ENCODE measurements around the gene ZNF329. TPM values are rescaled to one million over a fixed set of nuclear protein-coding genes. Genes with fewer than 3 reads are reported as not detected.
A peak's percentile ranks its signal among the peaks of the same experiment; 100 is the strongest.

ZNF329 gene
- total and polyA plus RNA-seq, 7 experiments from 2014 or later, result 2.8 to 17.1 (median 12.6) TPM

GRCh38 chr19:58181902-58182576, 31.4 kb upstream of the ZNF329 start:
- Histone ChIP-seq H3K27ac (ENCODE audit: low read depth, low read length) (peak overlapping the region; percentile 97), H3K4me3 (ENCODE audit: low read length) (peak overlapping the region; percentile 87), H3K27me3 (ENCODE audit: control insufficient read depth in 2 of 2, insufficient read depth in 2 of 2, low read length in 2 of 2) (no peaks in the 10 kb centered on the region), H3K4me1 (ENCODE audit: control insufficient read depth in 2 of 2, insufficient read depth in 2 of 2, low read length in 2 of 2) (peaks cover 0 to 12% of the 10 kb centered on the region in 2 donors), H3K36me3 (ENCODE audit: control insufficient read depth in 2 of 3, insufficient read depth in 3 of 3, low read length in 3 of 3) (peaks cover 0 to 30% (median 12%) of the 10 kb centered on the region in 3 experiments), H3K9me3 (ENCODE audit: control insufficient read depth in 2 of 3, low read length in 3 of 3) (peaks cover 21 to 79% (median 42%) of the 10 kb centered on the region in 3 experiments)
- H3K4me3 Mint-ChIP-seq, result peak overlapping the region; percentile 91 to 99 (median 94)
- peak overlapping the region; percentile 98 to 100 (median 99) for H3K27ac Mint-ChIP-seq
- ChIA-PET POLR2A (interaction anchor here (0.6 to 3.4 kb wide), 11 partner anchors 20 to 413 kb away, joined by 3 to 19 read pairs (median 3); partner anchors contain the start of genes ZNF324B, ZNF497, ZNF586 and ZNF606), CTCF (no interaction called here)
- DNase-seq (peak; percentile 17 to 60 (median 42)), ATAC-seq (no peak)
- H3K9me3 Mint-ChIP-seq, result peaks cover 5 to 95% (median 70%) of the 10 kb centered on the region in 11 donors
- H3K36me3 Mint-ChIP-seq, result peaks cover 26 to 62% (median 52%) of the 10 kb centered on the region in 5 donors
- no peaks in the 10 kb centered on the region for H3K27me3 Mint-ChIP-seq
- H3K4me1 Mint-ChIP-seq, result peaks cover 10 to 24% (median 17%) of the 10 kb centered on the region in 7 donors
- intact Hi-C loops (cut with micrococcal nuclease), result loop anchor here (1.0 to 2.0 kb wide), 13 partner anchors 47 to 831 kb away; partner anchors contain the start of genes RPS5 (in 2 of the 2), ZBTB45 (in 1 of the 2), ZNF304 (in 1 of the 2) and ZNF324 (in 1 of the 2)

GRCh38 chr19:58170860-58171259, 20.3 kb upstream of the ZNF329 start:
- H3K27me3 ChIP-seq (ENCODE audit: control insufficient read depth in 2 of 2, insufficient read depth in 2 of 2, low read length in 2 of 2), result no peaks in the 10 kb centered on the region
- ChIA-PET POLR2A (interaction anchor here (1.2 kb wide), 1 partner anchor 12 kb away, joined by 3 read pairs; the partner anchor contains the start of gene ZNF274), CTCF (interaction anchor here (0.8 kb wide), 1 partner anchor 35 kb away, joined by 3 read pairs; no protein-coding TSS in a partner anchor)
- Mint-ChIP-seq H3K27ac (no peak overlapping the region), H3K36me3 (peaks cover 7 to 22% (median 9%) of the 10 kb centered on the region in 5 donors), H3K27me3 (peaks cover 0 to 4% (median 0%) of the 10 kb centered on the region in 5 donors), H3K4me1 (no peaks in the 10 kb centered on the region), H3K9me3 (peaks cover 5 to 92% (median 63%) of the 10 kb centered on the region in 11 donors), H3K4me3 (no peak overlapping the region)
- peaks cover 4 to 90% (median 16%) of the 10 kb centered on the region in 3 experiments for H3K9me3 ChIP-seq (ENCODE audit: control insufficient read depth in 2 of 3, low read length in 3 of 3)
- DNase-seq, result no peak
- H3K27ac ChIP-seq (ENCODE audit: low read depth, low read length), result no peak overlapping the region
- intact Hi-C loops (cut with micrococcal nuclease), result no loop called here
- no peaks in the 10 kb centered on the region for H3K36me3 ChIP-seq (ENCODE audit: control insufficient read depth in 2 of 3, insufficient read depth in 3 of 3, low read length in 3 of 3)
- H3K4me1 ChIP-seq (ENCODE audit: control insufficient read depth in 2 of 2, insufficient read depth in 2 of 2, low read length in 2 of 2), result no peaks in the 10 kb centered on the region
- no peak overlapping the region for H3K4me3 ChIP-seq (ENCODE audit: low read length)
- ATAC-seq, result no peak

GRCh38 chr19:58166708-58167280, 16.2 kb upstream of the ZNF329 start:
- Histone ChIP-seq H3K27me3 (ENCODE audit: control insufficient read depth in 2 of 2, insufficient read depth in 2 of 2, low read length in 2 of 2) (no peaks in the 10 kb centered on the region), H3K4me3 (ENCODE audit: low read length) (no peak overlapping the region), H3K27ac (ENCODE audit: low read depth, low read length) (no peak overlapping the region), H3K9me3 (ENCODE audit: control insufficient read depth in 2 of 3, low read length in 3 of 3) (peaks cover 4 to 94% (median 19%) of the 10 kb centered on the region in 3 experiments), H3K4me1 (ENCODE audit: control insufficient read depth in 2 of 2, insufficient read depth in 2 of 2, low read length in 2 of 2) (no peaks in the 10 kb centered on the region), H3K36me3 (ENCODE audit: control insufficient read depth in 2 of 3, insufficient read depth in 3 of 3, low read length in 3 of 3) (no peaks in the 10 kb centered on the region)
- DNase-seq (no peak), ATAC-seq (no peak)
- Mint-ChIP-seq H3K9me3 (peaks cover 13 to 92% (median 70%) of the 10 kb centered on the region in 11 donors), H3K4me1 (peaks cover 0 to 2% (median 0%) of the 10 kb centered on the region in 7 donors), H3K4me3 (peak overlapping the region in 1 of 10 donors; percentile 16), H3K36me3 (peaks cover 11 to 23% (median 14%) of the 10 kb centered on the region in 5 donors), H3K27me3 (peaks cover 0 to 4% (median 0%) of the 10 kb centered on the region in 5 donors), H3K27ac (no peak overlapping the region)
- POLR2A ChIA-PET, result interaction anchor here (0.7 kb wide), 2 partner anchors 219 to 732 kb away, joined by 3 read pairs; partner anchors contain the start of gene ZNF256
- intact Hi-C loops (cut with micrococcal nuclease), result no loop called here
- CTCF ChIA-PET, result no interaction called here

GRCh38 chr19:58166268-58166667, 15.7 kb upstream of the ZNF329 start:
- Histone ChIP-seq H3K9me3 (ENCODE audit: control insufficient read depth in 2 of 3, low read length in 3 of 3) (peaks cover 4 to 92% (median 22%) of the 10 kb centered on the region in 3 experiments), H3K4me1 (ENCODE audit: control insufficient read depth in 2 of 2, insufficient read depth in 2 of 2, low read length in 2 of 2) (no peaks in the 10 kb centered on the region), H3K4me3 (ENCODE audit: low read length) (no peak overlapping the region), H3K36me3 (ENCODE audit: control insufficient read depth in 2 of 3, insufficient read depth in 3 of 3, low read length in 3 of 3) (no peaks in the 10 kb centered on the region), H3K27ac (ENCODE audit: low read depth, low read length) (no peak overlapping the region), H3K27me3 (ENCODE audit: control insufficient read depth in 2 of 2, insufficient read depth in 2 of 2, low read length in 2 of 2) (no peaks in the 10 kb centered on the region)
- H3K9me3 Mint-ChIP-seq, result peaks cover 13 to 90% (median 72%) of the 10 kb centered on the region in 11 donors
- H3K36me3 Mint-ChIP-seq, result peaks cover 11 to 25% (median 14%) of the 10 kb centered on the region in 5 donors
- no peak overlapping the region for H3K27ac Mint-ChIP-seq
- peaks cover 0 to 4% (median 0%) of the 10 kb centered on the region in 5 donors for H3K27me3 Mint-ChIP-seq
- DNase-seq (no peak), ATAC-seq (no peak)
- CTCF ChIA-PET, result no interaction called here
- peaks cover 0 to 2% (median 0%) of the 10 kb centered on the region in 7 donors for H3K4me1 Mint-ChIP-seq
- POLR2A ChIA-PET, result no interaction called here
- intact Hi-C loops (cut with micrococcal nuclease), result no loop called here
- H3K4me3 Mint-ChIP-seq, result no peak overlapping the region

GRCh38 chr19:58157045-58157728, 6.6 kb upstream of the ZNF329 start:
- intact Hi-C loops (cut with micrococcal nuclease), result loop anchor here (5.0 to 10.0 kb wide), 4 partner anchors 582 to 1905 kb away; partner anchors contain the start of genes ZNF416 (in 1 of the 2), ZNF71 (in 1 of the 2) and ZSCAN5A (in 1 of the 2)
- H3K4me1 ChIP-seq (ENCODE audit: control insufficient read depth in 2 of 2, insufficient read depth in 2 of 2, low read length in 2 of 2), result peaks cover 4 to 7% of the 10 kb centered on the region in 2 donors
- no peak overlapping the region for H3K4me3 ChIP-seq (ENCODE audit: low read length)
- ChIA-PET CTCF (interaction anchor here (0.7 kb wide), 1 partner anchor 329 kb away, joined by 3 read pairs; no protein-coding TSS in a partner anchor), POLR2A (no interaction called here)
- Mint-ChIP-seq H3K27me3 (no peaks in the 10 kb centered on the region), H3K4me3 (no peak overlapping the region), H3K9me3 (peaks cover 0 to 43% (median 12%) of the 10 kb centered on the region in 11 donors), H3K4me1 (peaks cover 3 to 17% (median 6%) of the 10 kb centered on the region in 7 donors), H3K27ac (no peak overlapping the region), H3K36me3 (peaks cover 0 to 9% (median 4%) of the 10 kb centered on the region in 5 donors)
- ATAC-seq (no peak), DNase-seq (no peak)
- no peaks in the 10 kb centered on the region for H3K27me3 ChIP-seq (ENCODE audit: control insufficient read depth in 2 of 2, insufficient read depth in 2 of 2, low read length in 2 of 2)
- H3K9me3 ChIP-seq (ENCODE audit: control insufficient read depth in 2 of 3, low read length in 3 of 3), result peaks cover 0 to 11% (median 6%) of the 10 kb centered on the region in 3 experiments
- peaks cover 0 to 5% (median 0%) of the 10 kb centered on the region in 3 experiments for H3K36me3 ChIP-seq (ENCODE audit: control insufficient read depth in 2 of 3, insufficient read depth in 3 of 3, low read length in 3 of 3)
- H3K27ac ChIP-seq (ENCODE audit: low read depth, low read length), result no peak overlapping the region

Data from naive thymus-derived CD4-positive, alpha-beta T cell (primary cell).